ENCODE data around the gene CACNA1S.
A peak's percentile ranks its signal among the peaks of the same experiment; 100 is the strongest.

Gene CACNA1S

DNA sequence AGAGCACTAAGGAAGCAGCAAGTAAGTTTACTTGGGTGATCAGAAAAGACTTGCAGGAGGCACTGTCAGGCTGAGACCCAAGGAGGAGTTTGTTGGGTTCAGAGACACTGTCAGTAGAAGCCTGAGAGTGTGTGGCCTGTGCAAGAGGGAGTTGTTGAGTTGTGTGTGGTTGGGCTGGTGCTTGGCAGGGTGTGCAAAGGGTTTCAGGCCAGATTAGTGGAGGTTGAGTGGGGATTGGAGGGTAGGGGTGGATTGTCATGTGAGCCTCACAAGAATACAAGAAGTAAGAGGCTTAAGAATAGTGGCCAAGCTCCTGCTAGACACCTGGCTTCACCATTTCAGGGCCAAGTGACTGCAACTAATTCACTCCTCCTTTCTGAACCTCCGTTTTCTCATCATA lies 79.8 kb downstream of the CACNA1S start:
- DNase-seq (ENCODE audit: low spot score), result no peak

DNA sequence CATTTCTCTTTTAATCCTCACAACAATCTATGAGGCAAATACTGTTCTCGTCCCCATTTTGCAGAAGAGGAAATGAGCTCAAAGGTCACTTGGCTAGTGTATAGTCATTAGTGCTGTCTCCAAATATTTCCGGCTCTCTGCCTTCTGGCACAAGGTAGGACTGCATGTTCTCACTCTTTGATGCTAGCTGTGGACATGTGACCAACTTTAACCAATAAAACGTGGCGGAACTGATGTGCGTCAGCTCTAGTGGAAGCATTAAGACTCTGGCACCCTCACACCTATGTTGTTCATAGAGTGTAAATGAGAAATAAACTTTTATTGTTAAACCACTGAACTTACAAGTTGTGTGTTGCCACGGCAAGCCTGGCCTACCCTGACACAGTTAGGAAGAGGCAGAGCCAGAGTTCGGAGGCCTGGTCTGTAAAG lies 83.8 kb downstream of the CACNA1S start:
- no peak for DNase-seq (ENCODE audit: low spot score)

DNA sequence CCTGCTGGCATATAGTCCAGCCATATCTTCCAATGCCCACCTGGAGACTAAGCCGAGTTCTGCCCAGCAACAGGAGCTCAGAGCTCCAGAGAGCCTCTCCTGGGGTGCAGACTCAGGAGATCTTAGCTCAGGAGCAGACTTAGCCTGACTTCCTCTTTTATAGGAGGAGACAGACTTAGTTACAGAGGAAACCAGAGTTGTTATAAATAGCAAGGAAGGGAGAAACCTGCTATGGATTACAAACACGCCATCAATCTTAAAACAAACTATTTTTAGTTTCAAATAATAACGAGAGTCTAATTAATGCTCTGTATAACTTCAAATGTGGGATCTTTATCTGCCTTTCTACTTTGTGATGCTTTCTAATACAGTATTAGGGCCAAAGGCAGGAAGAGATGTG lies 85.4 kb downstream of the CACNA1S start:
- no peak for DNase-seq (ENCODE audit: low spot score)

DNA sequence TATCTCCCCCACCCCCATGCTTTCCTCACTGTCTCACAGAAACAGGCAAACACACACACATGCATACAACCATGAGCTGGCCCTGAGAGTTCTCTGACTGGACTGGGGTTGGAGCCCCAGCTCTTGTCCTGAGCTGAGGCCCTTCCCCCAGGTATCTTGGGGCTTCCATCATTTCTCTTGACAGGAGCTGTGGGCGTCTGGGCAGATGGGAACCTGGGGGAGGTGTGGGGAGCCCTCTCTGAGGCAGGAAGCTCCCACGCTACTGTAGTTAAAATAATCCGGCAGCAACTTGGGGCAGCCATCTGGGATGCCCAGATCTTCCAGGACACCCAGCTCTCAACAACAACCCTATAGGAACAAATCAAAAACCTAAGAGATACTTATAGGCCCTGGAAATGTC lies 86.0 kb downstream of the CACNA1S start:
- no peak for DNase-seq (ENCODE audit: low spot score)

DNA sequence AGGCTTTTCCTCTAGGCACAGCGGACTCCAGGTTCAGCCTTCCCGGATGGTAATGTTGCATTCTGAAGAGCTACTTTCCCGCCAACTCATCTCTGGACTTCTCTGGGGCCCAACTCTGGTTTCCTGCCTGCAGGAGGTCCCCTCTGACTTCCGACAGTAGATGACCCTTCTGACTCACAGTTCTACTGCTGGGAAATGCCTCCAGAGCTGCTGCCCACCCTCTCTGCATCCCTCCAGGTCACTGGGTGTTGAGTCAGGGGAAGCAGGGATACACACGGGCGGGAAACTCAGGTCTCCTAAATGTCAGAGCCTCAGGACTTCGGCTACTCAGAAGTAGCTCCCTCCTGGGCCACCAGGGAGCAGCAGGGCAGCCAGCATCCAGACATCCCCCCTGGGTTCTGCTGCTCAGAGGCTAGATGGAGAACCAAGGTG lies 86.6 kb downstream of the CACNA1S start:
- DNase-seq (ENCODE audit: low spot score), result peak; percentile 60

DNA sequence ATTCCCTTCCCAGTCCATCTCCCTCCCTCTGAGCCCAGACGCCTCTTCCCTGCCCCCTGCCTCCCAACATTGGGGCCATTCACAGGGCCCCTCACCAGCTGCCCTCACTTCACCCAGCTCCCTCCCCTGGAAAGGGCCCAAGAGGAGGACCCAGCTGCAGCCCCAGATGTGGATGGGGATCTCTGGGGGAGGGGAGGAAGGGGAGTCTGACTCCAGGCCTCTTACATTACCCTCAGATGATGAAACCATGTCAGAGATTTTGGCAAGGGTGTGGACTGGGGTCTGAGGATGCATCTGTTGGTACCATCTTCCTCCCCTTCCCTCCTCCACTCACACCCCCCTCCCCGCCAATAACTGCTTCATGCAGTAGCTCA lies 87.6 kb downstream of the CACNA1S start:
- DNase-seq (ENCODE audit: low spot score), result no peak

DNA sequence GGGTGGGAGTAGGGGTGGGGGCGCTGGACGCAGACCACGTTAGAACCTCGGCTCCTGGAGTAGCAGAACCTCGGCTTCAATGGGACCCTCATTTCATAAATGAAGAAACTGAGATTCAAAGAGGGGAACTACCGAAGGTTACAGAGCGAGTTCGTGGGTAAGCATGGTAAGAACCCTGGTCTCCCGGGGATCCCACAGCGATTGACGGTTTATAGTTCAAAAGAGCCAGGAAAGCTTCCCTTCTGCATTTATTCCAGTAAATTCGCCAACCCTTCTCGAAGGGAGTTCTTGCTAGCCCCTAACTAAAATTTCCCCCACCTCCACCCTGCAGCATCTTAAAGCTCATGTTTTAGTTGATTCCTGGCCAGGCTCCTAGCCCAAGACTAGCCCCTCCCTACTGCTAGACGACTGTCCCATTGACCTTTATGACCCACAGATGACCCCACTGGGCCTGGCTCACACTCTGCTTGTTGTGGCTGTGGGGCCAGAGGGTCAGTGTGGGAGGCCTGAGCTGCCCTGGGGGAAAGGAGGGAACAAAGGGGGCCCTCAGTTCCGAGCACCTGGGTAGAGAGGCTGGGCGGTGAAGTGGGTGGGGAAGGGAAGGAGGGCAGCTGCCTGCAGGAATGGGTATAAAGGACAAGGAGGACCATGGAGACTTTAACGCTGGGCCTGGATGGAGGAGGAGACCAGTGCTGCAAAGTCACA lies 88.2 kb downstream of the CACNA1S start:
- DNase-seq (ENCODE audit: low spot score), result peak; percentile 75

DNA sequence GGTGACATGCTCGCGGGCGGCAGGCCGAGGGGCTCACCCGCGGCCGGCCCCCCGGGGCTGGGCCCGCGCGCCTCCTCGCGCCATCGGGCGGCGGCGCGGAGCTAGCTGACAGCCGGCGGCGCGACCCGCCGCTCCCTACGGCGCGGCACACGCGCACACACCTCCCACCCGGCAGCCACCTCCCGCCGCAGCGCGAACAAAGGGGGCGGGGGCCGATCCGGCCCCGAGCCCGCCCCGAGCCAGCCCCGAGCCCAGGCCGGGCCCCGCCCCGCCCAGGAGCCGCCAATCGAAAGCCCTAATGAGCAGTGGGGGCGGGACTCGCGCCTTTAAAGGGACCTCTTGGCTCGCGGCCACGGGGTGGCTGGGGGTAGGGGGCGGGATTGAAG lies 88.7 kb downstream of the CACNA1S start, which contains the start of gene KIF21B:
Gene KIF21B (minus strand): TSS at position 198 of the 386 bp plus-strand sequence. CDS start 331 bp downstream, outside the sequence.
- peak; percentile 94 for DNase-seq (ENCODE audit: low spot score)

DNA sequence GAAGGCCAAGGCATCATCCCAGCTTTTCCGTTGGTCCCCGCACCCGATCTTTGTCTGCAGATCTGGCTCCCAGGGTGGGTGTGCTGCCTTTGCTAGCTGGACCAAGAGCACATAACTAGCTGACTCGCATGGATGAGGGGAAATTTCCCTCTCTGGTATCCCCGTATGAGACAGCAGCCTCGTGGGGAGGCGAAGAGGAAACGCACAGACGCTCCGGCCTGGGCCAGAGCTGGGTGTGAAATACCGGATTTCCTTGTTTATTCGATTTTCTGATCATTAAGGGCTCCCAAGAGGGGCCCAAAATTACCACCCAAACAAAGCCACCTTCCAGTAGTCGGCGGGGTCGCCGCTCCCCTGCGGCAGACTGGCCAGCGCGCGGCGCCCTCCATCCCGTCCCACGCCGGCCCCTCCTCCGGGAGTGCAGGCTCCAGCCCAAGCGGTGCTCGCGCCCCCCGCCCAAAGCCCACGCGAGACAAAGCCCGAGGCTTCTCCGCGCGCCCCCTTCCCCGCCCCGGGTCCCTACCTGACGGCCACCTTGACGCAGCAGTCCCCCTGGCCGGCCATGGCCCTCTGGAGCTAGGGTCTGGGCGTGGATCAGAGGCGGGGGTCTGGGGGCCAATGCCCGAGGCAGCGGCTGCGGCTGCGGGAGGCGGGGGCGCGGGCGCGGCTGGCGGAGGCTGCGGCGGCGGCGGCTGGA lies 89.3 kb downstream of the CACNA1S start:
- peak; percentile 80 for DNase-seq (ENCODE audit: low spot score)

DNA sequence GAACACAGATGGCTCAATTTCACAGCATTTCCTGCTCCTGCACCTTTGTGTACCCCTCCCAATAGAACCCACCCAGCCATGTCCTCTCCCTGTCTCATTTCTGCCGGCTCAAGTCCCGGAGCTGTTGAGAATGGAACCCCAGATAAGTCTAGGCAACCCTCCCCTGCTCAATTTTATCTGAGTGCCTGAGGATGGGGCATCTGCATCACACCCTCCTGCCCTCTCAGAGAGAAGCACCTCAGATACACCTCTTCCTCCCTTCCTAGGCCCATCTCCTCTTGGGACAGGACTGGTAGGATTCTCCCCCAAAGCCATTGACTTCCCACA lies 89.8 kb downstream of the CACNA1S start:
- DNase-seq (ENCODE audit: low spot score), result no peak

DNA sequence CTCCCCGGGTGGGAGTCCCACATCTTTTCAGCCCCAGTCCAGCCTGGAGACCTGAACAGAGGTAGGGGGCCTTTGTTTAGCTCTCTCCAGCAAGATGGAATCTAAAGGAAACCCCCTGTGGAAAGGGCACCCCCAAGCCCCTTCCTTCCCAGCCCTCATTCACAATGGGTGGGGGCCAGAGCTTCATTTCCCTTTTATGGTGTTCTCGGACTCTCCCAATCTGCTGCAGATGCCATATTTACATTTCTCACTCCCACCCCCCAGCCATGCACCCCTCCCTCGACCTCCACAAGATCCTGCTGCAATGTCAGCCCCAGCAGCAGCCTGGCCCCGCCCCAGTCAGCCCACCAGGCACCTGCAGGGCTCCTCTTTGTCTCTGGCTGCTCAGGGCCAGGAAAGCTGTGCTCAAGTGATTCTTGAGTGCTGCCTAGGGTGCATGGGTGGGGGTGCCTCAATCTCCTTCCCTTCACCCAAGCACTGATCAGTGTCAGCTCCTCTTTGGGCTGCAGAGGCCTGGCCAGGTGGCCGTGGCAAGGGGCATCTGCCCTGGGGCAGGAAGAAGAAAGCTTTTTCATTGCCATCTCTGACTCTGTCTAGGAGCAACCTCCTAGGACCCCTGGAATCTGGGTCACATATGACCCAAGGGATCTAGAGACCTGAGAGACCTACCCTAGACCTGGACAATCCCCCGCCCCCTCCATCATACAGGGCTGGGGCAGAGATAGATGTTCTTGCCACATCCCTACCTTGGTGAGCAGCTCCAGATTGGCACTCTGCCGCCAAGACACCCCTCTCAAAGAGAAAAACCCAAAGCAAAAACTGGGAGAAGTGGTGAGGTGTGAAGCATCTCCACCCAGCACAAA lies 90.4 kb downstream of the CACNA1S start:
- DNase-seq (ENCODE audit: low spot score), result no peak

DNA sequence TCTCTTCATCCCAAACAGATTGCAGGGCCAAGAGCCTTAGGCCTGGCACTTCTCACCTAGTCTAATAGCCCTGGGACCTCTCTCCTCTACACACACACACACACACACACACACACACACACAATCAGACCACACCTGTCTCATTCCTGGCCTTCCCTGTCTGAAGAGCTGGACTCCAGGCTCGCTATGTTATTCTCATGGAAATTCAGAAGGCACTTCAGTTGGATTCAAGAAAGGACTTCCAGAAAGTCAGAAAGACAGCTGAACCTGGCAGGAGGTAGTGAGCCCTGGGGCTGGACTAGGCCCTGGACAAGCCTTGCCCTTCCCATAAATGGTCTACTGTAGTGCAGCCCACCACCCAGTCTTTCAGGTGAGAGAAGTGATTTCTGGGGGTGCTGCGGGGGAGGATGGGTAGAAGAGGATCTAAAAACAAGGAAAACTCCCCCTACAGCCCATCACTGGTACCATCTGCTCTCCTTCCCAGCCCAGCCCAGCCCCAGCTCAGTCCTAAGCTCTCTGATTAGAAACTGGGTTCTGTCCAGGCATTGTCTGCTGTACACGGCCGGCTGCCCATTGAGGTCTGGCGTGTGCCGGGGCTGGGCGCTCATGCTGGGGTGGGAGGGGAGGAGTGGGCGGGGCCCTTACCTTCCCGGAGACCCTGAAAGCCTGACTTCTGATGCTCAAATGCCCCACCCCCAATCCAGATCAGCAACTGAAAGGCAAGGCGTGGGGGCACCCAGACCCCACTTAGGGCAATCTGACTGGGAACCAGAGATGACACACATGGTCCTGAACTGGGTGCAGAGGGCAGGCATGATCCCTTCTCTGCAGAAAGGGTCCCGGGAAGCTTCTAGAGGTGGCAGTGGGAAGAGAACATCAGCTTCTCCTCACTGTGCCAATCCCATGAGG lies 91.3 kb downstream of the CACNA1S start:
- DNase-seq (ENCODE audit: low spot score), result peak; percentile 85

DNA sequence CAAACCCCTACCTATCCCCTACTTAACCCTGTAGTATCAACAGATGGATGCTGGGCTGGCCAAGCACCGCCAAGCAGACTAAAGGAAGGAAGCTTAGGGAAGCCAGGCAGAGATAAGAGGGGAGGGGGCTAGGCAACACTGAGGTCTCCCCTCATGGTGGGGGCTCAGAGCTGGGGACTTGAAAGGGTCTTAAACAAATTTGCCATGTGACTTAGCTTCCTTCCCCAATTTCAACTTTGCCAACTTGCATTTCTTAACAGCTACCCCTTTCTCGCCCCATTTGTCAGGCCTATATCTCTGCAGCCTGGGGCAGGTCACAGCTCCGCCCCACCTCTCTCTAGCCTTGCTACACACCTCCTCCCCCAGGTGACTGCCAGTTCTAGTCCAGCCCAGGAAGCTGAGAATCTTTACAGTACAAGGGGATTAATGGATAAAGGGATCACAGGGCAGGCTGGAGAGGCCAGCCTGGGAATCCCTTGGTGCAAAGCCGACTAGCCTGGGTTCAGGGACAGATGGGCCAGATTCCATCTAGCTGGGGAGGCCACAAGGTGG lies 92.1 kb downstream of the CACNA1S start:
- DNase-seq (ENCODE audit: low spot score), result no peak

DNA sequence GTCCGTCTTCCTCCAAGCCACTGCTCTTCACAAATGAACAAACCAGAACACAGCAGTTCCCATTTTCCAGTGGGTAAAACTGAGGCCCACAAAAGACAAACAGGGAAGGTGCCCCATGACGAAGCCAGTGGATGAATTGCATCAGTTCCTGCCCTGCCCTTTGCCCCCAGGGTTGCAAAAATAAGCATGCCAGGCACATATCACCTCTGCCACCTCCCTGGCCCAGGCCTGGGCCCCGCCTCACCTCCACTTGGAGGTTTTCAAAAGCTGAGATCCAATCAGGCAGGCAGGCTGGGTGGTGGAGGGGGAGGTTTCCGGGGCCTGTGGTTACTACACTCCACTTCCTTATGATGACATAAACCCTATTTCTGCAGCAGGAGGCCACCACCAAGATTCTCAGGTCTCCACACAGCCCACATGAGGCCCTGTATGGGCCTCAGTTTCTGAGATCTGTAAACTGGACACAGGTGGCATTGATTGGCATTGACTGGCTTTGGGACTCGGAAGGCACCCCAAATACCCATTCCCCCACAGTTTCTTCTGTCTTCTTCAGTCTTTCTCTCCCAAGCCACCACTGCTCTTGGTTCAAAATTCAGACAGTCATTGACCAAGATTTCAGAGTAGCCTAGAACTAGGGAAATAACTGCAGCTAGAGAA lies 92.8 kb downstream of the CACNA1S start:
- no peak for DNase-seq (ENCODE audit: low spot score)

DNA sequence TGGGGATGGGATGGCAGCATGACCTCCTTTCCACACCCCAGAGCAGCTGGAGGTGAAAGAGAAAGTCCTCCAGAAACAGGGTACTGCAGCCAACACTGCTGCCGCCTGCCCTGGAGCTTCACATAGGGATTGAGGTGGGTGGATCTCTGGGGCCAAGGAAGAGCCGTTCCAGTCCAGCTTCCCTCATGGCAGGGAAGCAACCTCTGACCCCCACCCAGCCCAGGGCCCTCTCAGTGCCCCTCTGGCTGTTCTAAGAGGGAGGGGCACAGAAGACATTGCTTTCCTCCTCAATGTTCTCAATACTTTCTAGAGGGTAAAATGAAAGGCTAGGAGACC lies 94.4 kb downstream of the CACNA1S start:
- DNase-seq (ENCODE audit: low spot score), result no peak

DNA sequence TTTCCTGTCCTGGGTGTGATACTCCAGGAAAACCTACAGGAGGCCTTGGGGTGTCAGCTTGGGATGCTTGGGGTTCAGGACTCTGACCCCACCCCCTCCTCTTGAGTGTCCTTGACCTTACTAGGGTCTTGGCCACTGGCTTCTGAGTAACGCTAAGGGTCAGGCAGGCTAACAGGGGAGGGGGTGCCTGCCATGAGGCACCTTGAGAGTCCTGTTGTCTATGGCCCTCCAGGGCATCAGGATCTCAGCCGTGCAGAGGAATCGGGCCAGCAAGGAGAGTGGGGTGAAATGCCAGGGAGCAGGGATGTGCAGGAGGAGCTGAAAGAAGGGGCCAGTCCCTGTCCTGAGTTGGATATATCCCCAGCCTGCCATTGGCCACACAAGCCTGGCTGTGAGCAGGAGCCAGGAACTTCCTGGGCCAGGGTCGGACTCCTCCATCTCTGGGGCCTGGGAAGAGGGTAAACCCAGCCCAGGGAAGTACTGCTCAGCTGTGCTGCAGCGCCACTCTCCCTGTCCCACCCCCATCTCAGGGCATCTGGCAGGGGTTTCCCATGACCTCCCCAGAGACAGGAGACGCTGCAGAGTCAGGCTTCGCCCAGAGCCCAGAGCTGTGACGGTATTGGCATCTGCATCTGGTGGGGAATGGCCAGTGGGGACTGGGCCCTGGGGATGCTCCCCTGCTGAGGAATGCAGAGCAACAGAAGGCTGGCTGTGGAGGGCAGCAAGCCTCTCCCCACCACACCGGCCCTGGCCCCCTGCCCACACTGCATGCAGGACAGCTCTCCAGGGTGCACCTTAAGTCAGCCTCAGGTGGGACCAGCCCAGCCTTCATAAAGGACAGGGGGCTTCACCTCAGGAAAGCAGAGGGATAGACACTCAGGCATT lies 95.0 kb downstream of the CACNA1S start:
- no peak for DNase-seq (ENCODE audit: low spot score)

DNA sequence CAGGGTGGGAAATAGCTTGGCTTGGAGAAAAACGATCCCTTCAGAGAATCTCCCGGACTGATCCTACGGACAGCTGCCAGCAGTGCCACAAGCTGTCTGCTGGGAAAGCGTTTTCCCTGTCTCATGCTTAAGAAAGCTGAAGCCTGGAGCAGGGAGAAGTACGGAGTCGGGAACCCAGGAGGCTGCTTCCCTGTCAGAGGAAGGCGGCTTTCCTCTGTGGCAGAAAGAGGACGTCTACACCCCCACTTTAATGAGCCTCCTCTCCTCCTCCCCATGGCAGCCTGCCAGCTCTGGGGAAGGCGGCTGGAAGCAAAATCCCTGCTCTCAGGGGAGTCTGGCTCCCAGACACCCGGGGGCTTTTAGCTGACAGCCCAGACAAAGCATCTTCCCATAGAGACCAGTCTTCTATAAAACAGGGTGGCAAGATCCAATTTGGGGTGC lies 96.0 kb downstream of the CACNA1S start:
- no peak for DNase-seq (ENCODE audit: low spot score)

DNA sequence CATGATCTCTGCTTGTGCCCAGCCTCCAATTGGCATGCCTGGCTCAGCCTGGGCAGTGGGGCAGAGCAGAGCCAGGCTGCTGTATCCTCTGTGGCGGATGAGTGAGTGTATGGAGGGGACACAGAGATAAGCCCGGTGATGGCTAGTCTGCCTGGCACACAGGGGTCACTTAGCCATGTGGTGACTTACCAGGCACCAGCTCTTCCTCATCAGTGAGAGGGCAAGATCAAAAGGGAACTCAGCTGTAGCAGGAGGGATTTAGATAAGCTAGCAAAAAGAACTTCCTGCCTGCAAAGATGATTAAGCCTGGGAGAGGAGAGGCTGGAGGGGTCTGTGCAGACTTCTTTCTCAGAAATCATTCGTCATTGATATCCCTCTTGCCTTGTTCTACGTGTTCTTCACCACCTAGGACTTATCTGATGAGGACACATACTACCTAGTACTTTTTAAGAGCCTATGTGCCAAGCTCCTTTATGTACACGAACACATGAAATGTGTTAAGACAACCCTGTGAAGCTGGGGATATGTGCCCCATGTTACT lies 96.6 kb downstream of the CACNA1S start:
- no peak for DNase-seq (ENCODE audit: low spot score)

DNA sequence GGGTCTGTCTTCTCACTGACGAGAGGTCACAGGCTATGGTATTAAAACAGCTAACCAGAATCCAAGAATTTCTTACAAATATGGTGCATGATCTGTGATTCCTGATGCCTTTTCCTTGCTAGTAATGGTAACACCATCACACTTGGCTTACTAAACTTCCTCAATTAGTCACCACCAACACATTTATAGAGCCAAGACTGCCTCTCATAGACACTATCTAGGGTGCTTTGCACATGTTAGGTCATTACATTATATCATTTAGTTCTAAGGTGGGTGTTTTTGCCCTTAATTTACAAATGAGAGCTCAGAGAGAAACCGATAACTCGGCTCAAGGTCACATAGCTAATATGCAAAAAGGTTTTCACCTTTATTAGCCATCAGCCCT lies 97.4 kb downstream of the CACNA1S start:
- no peak for DNase-seq (ENCODE audit: low spot score)
